NCI-H2081 treated with DMSO at 0.1 percent for 48 hours (cell line): ENCODE data around the gene MCC.

Source experiments
- DNase-seq: peaks from one replicate; lab custom pipeline; 2025; lab: John Stamatoyannopoulos, UW

The MCC gene

DNA sequence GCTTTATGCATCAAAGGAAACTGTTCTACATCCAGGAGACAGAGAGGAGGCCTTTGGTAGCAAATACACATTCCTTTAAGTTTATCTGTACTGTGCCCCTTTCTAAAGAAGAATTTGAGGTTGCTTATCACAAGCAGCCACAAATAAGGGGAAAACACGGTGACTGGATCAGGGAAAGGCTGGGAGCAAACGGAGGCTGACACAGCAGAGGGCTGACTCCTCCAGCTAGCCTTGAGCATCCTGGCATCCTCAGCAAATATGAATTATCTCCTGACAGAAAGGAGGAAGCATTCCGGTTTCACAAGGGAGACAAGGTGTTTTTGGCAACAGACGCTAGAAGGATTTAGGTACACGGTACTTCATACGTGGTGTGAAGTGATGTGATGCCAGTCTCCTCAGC is 378.1 kb downstream of the MCC start:
- no peak for DNase-seq

DNA sequence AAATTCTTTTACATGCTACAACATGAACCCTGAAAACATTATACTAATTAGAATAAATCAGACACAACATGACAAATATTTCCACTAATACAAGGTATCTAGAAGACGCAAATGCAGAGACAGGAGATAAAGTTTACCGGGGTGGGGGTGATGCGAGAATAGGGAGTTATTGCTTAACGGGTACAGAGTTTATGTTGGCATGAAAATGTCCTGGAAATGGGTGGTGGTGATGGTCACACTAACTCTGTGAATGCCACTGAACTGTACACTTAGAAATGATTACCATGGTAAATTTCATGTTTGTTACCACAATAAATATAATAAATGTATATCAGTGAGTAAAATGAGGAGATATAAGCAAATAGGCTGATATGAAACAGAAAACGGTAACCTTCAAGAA is 378.9 kb downstream of the MCC start:
- no peak for DNase-seq

DNA sequence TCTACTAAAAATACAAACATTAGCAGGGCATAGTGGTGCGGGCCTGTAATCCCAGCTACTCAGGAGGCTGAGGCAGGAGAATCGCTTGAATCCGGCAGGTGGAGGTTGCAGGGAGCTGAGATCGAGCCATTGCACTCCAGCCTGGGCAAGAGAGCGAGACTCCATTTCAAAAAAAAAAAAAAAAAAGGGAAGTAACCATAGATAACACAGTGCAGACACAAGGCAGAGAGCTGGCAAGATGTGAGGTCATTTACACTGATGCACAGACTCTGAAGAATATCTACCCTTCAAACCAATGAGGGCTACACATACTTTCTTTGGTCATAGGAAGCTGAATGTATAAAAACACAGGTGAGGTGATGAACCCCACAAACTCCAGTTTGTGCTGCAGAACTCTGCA is 379.8 kb downstream of the MCC start:
- no peak for DNase-seq

DNA sequence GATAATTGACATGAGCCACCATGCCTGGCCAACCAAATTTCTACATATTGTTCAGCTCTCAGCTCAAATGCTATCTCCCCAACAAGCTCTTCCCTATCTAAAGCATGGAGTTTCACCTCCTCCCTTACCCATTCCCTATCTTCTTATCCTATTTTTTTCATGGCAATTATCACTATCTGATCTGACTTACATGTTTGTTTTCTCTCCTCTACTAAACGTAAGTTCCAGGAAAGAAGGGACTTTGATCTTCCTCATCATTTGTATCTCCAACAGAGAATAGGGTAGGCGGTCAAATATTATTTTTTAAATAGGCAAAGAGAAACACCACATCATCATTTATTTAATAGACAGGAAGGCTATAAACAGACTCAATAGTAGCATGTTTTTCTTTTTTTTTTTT is 381.4 kb downstream of the MCC start:
- no peak for DNase-seq

DNA sequence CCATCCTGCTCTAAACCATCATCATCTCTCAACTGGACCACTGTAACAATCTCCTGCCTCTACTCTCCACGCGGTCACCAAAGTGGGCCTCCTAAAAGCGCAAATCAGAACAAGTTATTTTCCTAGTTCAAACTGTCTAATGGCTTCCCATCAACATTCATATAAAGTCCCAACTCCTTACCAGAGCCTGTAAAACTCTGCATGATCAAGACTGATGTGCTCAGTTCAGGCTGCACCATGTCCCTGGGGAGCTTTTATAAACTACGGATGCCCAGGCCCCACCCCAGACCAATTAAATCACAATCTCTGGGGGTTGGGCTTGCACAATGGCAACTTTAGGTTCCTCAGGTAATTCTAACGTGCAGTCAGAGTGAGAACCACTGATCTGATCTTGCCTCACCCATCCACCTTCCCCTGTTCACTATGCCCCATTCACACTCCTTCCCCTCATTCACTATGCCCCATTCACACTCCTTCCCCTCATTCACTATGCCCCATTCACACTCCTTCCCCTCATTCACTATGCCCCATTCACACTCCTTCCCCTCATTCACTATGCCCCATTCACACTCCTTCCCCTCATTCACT is 382.5 kb downstream of the MCC start:
- DNase-seq, result no peak

DNA sequence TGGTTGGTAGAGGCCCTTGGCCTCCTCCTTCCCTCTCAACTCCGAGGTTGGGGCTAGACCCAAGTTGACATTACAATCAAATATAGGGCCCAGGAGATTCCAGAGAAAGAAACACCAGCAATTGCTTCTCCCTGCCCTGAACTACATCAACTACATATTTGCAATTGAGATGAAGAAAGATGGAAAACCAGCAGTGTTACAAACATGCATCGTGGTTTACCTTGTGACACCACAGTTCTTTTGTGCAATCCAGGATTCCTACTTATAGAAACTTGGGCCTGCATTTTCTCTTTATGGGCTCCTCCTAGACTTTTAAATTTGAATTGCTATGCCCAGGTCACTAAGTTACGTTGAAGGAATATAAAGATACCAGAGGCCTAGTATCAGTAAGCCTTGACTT is 384.9 kb downstream of the MCC start:
- no peak for DNase-seq

DNA sequence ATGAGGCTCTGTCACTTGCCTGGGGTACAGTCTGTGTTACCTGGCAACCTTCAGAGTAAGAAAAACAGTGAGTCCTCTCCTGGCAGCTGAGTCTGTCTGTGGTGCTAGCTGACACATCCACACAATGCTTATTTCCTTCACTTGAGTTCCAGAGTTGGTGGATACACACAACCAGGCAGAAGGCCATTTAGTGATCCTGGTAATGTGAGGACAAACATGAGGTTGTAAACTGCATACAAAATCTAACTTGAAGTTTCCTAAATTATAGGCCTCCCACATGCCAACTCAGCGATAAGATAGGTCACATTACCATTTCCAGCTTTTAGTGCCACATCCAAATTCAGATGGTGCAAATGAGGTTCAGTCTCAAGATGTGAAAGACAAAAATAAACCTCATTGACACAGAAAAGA is 386.1 kb downstream of the MCC start:
- no peak for DNase-seq

DNA sequence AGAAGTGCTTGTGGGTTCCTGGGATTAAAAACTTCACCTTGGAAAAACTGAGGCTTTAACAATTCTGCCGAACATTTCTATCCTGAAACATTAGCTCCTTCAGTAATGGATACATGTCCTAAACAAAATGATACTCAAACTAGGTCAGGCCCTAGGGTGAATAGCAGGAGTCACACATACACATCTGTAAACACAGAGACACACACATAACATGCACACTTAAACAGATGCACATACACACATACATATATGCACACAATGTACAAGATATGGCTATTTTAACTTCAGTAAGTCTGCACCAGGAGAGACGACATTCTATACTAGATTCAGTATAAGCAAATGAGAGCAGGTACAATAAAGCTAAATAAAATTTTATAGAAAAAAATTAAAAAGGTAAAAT is 387.3 kb downstream of the MCC start:
- no peak for DNase-seq

DNA sequence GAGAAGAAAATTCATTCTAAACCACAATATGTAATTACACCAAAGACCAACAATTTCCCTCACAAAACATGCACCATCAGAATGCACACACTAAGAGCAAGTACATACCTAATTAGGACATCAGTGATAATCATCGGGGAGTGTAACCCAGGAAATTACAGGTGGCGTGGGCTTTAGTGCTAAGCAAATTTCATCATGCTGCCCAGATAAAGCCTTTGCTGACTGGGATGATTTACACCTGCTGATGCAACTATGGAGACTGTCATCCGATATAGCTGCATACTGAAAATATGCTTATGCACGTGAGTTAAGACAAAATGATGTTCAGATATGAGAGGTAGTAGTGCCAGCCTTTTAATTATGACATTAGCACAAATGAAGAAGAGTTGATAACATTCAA is 388.4 kb downstream of the MCC start:
- DNase-seq, result peak; percentile 26

DNA sequence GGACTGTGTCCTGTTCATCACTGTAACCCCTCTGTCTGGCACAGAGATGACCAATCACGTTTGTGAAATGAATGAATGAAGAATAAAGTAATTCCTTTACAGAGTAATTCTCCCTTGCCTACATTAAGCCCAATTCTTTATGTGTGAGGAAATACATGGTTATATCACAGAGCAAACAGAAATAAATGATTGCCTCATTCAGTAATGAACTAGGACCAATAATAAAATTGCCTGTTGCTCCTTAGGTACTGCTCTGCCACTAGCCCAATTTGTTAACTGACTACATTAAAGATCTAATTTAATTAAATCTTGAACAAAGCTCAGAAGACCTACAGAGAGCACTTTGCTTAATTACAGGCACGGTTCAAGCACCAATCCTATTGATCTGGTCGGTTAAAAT is 389.9 kb downstream of the MCC start:
- no peak for DNase-seq

DNA sequence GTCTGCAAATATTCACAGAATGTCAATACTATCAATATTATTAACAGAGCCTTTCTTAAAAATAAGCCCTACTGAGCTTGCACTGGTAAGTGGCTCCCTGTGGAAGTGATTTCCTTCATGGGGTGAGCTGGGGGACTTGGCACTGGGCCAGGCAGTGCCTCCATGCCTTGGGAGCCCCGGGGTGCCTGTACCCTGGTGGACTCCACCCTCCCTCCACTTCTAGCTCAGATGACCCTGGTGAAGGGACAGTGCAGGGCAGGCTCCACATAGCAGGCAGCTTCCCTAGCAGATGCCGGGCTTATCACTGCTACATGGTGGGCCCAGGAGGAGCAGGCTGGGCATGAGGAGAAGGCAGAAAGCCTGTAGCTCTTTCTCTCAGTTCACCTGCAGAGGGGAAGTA is 392.4 kb downstream of the MCC start:
- no peak for DNase-seq

DNA sequence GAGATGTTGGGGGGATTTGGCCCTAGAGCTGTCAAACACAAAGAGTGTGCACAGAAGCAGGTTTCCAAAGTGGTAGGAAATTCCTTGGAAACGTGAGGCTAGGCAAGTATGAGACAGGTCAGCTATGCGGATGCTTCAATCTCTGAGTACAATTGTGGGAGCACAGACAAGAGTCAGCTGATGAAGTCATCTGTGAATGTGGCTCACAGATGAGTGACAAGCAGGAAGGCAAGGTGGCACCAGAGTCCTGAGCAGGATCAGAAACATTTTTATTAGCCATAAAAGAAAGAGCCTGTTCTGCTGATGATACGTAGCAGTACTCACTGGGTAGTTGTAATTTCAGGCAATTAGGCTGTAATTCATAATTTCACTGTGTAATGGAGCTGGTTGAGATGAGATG is 394.7 kb downstream of the MCC start:
- no peak for DNase-seq

DNA sequence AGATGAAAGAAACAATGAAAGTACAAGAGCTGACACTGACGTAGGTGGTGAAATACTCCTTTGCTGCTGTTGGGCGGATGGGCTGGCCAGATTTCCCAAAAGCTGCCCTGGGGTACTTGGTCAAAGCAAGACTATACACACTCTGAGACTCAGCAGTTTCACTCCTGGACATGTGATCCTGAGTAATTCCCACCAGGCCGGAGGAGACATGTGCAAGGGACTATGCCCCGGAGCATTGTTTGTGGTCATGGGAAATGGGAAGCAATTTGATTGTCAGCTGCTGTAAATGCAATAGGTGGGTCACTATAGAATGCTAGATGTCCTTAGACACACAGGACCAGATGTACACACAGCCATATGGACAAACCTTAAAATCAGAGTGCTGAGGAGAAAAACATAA is 395.6 kb downstream of the MCC start:
- DNase-seq, result no peak

DNA sequence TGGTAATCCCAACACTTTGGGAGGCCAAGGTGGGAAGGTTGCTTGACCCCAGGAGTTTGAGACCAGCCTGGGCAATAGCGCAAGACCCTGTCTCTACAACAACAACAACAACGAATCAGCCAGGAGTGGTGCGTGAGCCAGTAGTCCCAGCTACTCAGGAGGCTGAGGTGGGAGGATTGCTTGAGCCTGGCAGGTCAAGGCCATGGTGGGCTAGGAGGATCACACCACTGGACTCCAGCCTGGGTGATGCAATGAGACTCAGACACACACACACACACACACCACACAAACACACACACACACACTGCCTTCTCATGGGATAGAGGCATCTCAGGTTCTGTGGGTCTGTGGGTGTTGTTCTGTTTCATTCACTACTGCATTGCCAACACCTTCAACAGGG is 396.6 kb downstream of the MCC start:
- DNase-seq, result no peak

DNA sequence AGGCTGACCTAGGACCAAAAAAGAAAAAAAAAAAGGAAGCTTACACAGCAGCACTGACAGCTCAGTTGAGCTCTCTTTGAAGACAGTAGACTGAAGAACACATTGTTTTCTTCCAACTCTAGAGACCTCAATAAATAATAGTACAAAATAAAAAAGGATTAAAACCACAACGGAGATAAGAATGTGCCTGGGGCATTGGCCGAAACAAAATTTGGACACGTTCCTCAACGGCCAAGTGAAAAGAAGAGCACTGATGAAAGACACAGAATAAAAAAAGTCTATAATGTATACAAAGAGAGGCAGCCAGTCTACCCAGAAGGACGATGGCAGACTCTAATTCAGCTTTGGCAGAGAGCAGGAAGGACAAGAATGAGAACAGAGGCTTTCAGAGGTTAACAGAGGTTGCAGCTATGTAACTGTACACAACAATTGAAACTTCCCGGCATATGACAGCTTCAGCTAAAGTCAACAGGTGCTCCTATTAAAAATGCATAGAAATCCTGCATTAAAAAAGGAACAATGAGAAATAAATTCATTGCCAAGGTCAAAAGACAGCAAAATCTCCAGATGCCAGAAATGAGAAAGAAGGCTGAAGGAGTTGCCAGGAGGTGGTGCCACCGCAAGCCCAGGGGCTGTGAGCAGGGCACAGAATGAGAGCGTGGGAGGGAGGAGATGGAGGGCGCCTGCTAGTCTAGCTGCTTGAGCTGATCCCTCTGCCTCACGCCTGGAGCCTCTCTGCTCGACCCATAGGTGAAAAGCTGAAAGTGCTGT is 397.7 kb downstream of the MCC start:
- DNase-seq, result no peak

DNA sequence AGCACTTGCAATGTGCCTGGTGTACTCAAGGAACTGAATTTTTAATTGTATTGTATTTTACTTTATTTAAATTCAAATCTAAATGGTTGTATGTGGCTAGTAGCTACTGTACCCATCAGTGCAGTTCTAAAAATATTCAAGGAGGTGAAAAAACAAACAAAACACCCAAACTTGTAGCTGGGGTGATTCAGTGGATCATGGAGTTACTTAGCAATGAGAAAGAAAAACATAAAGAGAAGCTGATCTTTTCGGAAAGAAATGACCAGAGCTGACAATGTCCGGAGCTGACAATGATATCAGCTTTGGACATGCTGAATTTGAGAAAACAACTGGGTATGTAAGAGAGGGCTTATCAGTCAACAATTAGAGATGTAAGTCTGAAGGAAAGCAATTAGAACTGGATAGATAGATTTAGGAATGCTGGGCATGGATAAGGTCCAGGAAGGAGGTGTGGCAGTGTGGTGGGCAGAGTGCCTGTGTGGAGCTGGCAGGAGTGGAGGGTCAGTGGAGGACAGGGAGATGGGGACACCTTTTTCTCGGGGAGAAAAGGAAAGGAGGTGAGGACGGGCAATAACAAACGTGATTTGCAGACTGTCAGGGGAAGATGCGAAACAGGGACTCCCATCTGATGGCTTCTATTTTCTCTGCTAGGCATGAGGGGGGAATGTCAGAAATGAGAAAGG is 398.5 kb downstream of the MCC start:
- no peak for DNase-seq

DNA sequence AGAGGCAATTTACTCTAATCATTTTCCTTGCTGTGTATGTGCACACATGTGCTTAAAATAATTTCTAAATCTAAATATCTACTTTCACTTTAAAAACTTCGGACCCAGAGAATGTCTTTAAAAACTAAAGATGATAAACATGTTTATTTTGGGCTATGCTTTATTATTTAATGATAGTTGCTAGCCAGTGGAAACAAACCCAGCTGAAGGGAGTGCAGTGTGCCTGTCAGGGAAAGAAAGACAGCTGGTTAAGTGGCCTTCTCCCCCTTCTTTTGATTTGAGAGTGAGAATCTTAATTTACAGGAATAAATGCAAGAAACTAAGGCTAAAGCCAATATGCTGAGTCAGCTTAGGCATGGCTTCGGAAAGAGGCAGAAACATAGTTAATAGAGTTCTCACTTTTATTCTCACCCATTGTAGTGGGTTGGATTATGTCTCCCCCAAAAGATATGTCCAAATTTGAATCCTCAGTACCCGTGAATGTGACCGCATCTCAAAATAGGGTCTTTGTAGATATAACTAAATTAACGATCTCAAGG is 400.2 kb downstream of the MCC start:
- no peak for DNase-seq

DNA sequence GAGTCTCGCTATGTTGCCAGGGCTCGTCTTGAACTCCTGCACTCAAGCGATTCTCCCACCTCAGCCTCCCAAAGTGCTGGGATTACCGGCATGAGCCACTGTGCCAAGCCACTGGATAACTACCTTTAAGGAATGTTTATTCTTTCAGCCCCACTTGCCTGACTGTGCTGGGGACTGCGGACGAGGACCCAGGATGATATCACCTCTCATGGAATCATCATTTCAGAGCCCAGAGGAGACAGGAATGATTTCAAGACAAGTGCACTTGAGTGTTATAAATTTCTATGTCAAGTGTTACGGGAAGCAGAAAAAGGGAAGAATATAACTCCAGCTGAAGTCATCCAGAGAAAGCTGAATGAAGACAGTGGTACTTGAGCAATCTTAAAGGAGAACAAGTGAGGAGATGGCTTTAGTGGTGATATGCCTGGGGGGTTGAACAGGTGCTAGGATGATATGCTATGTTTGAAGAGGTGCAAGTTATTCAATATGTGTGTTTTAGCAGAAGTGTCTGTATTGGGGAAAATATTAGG is 402.3 kb downstream of the MCC start:
- DNase-seq, result no peak

DNA sequence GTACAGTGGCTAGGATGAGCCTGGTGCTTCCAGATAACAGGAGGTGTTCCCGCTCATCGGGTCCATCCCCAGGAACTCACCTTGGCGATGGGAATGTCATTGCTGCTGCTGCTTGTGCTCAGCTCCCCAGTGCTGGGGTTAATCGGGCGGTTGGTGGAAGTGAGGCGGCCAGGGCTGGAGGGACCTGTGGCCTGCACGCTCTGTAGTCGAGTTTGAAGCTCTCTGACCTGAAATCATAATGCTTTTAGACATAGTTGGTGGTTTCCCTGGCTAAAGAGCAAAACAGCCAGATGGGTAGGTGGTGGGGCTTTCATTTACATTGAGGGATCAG is 403.2 kb downstream of the MCC start:
- no peak for DNase-seq

DNA sequence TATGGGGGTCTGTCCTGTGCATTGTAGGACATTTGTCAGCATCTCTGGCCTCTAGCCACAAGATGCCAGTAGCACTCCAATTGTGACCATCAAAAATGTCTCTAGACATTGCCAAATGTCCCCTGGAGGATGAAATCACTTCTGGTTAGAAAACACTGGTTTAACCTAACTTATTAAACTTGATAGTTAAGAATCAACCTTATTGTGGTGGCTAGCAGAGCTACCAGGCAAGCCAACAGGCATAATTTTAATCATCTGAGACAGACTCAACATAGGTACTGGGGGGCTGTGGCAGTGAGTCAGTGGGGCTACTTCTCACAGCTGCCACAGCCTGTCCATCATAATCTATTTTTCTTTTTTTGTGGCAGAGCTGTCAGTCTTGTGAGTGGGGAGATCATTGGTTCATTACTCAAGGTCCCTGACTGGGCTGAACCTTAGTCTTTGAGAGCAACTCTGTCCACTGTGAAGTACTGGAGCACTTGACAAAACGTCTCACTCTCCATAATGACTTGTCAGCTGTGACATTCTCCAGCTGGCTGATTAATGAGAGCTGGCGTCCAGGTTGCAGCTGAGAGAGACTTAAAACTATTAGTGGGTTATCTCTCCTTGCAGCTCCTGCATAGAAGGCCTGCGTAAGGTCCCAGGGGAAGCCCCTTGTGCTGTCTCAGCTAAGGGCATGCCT is 403.7 kb downstream of the MCC start:
- DNase-seq, result no peak

DNA sequence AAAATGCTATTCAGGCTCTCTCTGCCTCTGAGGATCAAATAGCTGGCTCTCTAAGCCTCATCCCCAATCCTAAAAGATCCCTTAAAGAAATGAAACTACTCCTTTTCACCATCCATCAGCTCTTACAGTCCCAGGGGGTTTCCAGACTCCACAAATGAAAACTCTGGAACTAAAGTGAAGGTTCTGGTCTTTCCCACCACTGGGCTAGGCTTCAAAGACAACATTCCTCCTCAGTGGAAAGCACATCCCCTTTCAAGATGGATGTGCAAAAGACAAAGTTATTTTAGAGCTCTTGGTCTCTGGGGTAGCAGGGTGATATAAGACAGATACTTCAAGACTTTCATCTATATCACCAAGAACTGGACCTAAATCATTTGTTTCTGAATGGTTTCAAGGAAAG is 404.8 kb downstream of the MCC start:
- no peak for DNase-seq

DNA sequence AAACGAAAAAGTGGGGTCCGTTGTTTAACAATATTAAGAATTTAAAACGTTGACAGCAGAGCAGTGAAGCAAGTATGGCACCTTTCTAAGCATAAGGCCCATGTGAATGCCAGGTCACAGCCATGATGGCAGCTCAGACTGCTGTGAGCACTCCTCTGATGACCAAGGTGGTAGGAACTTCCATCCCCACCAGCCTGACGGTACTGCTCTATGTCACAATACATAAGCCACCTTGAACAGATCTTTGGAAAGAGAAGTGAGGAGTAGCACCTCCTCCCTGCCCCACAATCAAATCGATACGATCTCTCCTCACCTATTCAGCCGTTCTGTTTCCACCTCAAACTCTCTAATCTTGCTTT is 405.7 kb downstream of the MCC start:
- DNase-seq, result no peak
